ENCODE results near the gene HIBADH.
"Not testable (repeated sequence)": the region's sequence is repeated elsewhere in the genome, so short reads cannot be mapped to it uniquely, and the experiment has no call there.

Gene HIBADH

GRCh38 chr7:27640884-27641574 is 21.7 kb downstream of the HIBADH start:
- Histone ChIP-seq H2BK120ac (ENCODE audit: low read depth, low read length) (no peak overlapping the region), H3K18ac (ENCODE audit: low read depth in 1 of 2, low read length in 2 of 2) (no peak overlapping the region), H3K27ac (ENCODE audit: low read length, poor library complexity, severe bottlenecking) (peak overlapping the region; percentile 61), H3K14ac (ENCODE audit: low read length in 2 of 2) (no peak overlapping the region), H3K9me3 (ENCODE audit: control insufficient read depth, low read length) (no peaks in the 10 kb centered on the region), H2AFZ (ENCODE audit: low read depth, low read length) (no peak overlapping the region), H3K36me3 (ENCODE audit: control insufficient read depth in 1 of 2, insufficient read depth in 2 of 2, low read depth in 1 of 2, low read length in 2 of 2) (peaks cover 3 to 8% of the 10 kb centered on the region in 2 experiments), H2BK12ac (ENCODE audit: low read length in 2 of 2) (no peak overlapping the region), H3K23ac (ENCODE audit: low read length in 2 of 2) (no peak overlapping the region), H3K4me3 (ENCODE audit: insufficient read depth in 1 of 2, low read depth in 1 of 2, low read length in 2 of 2) (peak overlapping the region in 1 of 2 experiments; percentile 16), H3K9ac (ENCODE audit: low read length) (peak overlapping the region; percentile 19), H4K8ac (ENCODE audit: low read length) (no peak overlapping the region), H3K27me3 (ENCODE audit: control insufficient read depth in 1 of 2, insufficient read depth in 1 of 2, low read length in 2 of 2) (no peaks in the 10 kb centered on the region), H2AK5ac (ENCODE audit: low read length, severe bottlenecking) (no peak overlapping the region), H3K4me1 (ENCODE audit: control insufficient read depth, insufficient read depth, low read depth, low read length) (no peaks in the 10 kb centered on the region), H2BK15ac (ENCODE audit: low read depth, poor library complexity, severe bottlenecking) (no peak overlapping the region), H2BK5ac (ENCODE audit: low read depth, low read length, poor library complexity, severe bottlenecking) (no peak overlapping the region), H3K4ac (ENCODE audit: low read depth in 1 of 2, low read length in 2 of 2) (no peak overlapping the region), H3K79me1 (replicated peaks; ENCODE audit: low read length, poor library complexity, severe bottlenecking) (peaks cover 9% of the 10 kb centered on the region), H4K91ac (ENCODE audit: low read length) (no peak overlapping the region), H3K4me2 (ENCODE audit: low read length, poor library complexity, severe bottlenecking) (peak overlapping the region; percentile 29)
- WGBS, result 13% methylated on average over 2 of the region's 5 CpGs
- DNase-seq, result no peak

GRCh38 chr7:27639851-27640250 is 22.8 kb downstream of the HIBADH start:
- 98% methylated on average over 4 of the region's 6 CpGs for WGBS
- Histone ChIP-seq H3K4ac (ENCODE audit: low read depth in 1 of 2, low read length in 2 of 2) (no peak overlapping the region), H3K4me2 (ENCODE audit: low read length, poor library complexity, severe bottlenecking) (no peak overlapping the region), H3K27ac (ENCODE audit: low read length, poor library complexity, severe bottlenecking) (no peak overlapping the region), H3K18ac (ENCODE audit: low read depth in 1 of 2, low read length in 2 of 2) (no peak overlapping the region), H4K8ac (ENCODE audit: low read length) (no peak overlapping the region), H2AK5ac (ENCODE audit: low read length, severe bottlenecking) (no peak overlapping the region), H4K91ac (ENCODE audit: low read length) (no peak overlapping the region), H3K4me3 (ENCODE audit: insufficient read depth in 1 of 2, low read depth in 1 of 2, low read length in 2 of 2) (no peak overlapping the region), H3K4me1 (ENCODE audit: control insufficient read depth, insufficient read depth, low read depth, low read length) (no peaks in the 10 kb centered on the region), H3K23ac (ENCODE audit: low read length in 2 of 2) (no peak overlapping the region), H2BK15ac (ENCODE audit: low read depth, poor library complexity, severe bottlenecking) (no peak overlapping the region), H2AFZ (ENCODE audit: low read depth, low read length) (no peak overlapping the region), H3K9ac (ENCODE audit: low read length) (no peak overlapping the region), H2BK120ac (ENCODE audit: low read depth, low read length) (no peak overlapping the region), H3K27me3 (ENCODE audit: control insufficient read depth in 1 of 2, insufficient read depth in 1 of 2, low read length in 2 of 2) (no peaks in the 10 kb centered on the region), H3K79me1 (replicated peaks; ENCODE audit: low read length, poor library complexity, severe bottlenecking) (peaks cover 14% of the 10 kb centered on the region), H2BK5ac (ENCODE audit: low read depth, low read length, poor library complexity, severe bottlenecking) (no peak overlapping the region), H3K9me3 (ENCODE audit: control insufficient read depth, low read length) (no peaks in the 10 kb centered on the region), H2BK12ac (ENCODE audit: low read length in 2 of 2) (no peak overlapping the region), H3K36me3 (ENCODE audit: control insufficient read depth in 1 of 2, insufficient read depth in 2 of 2, low read depth in 1 of 2, low read length in 2 of 2) (peaks cover 3 to 11% of the 10 kb centered on the region in 2 experiments), H3K14ac (ENCODE audit: low read length in 2 of 2) (no peak overlapping the region)
- no peak for DNase-seq

- H3K27ac ChIP-seq (ENCODE audit: low read length, poor library complexity, severe bottlenecking); DNase-seq; H3K18ac ChIP-seq (ENCODE audit: low read depth in 1 of 2, low read length in 2 of 2); H3K4ac ChIP-seq (ENCODE audit: low read depth in 1 of 2, low read length in 2 of 2); H3K27me3 ChIP-seq (ENCODE audit: control insufficient read depth in 1 of 2, insufficient read depth in 1 of 2, low read length in 2 of 2); H2BK15ac ChIP-seq (ENCODE audit: low read depth, poor library complexity, severe bottlenecking); H3K4me2 ChIP-seq (ENCODE audit: low read length, poor library complexity, severe bottlenecking); H3K4me3 ChIP-seq (ENCODE audit: insufficient read depth in 1 of 2, low read depth in 1 of 2, low read length in 2 of 2); H3K4me1 ChIP-seq (ENCODE audit: control insufficient read depth, insufficient read depth, low read depth, low read length); H2BK5ac ChIP-seq (ENCODE audit: low read depth, low read length, poor library complexity, severe bottlenecking); H4K91ac ChIP-seq (ENCODE audit: low read length); H2BK12ac ChIP-seq (ENCODE audit: low read length in 2 of 2); H2AFZ ChIP-seq (ENCODE audit: low read depth, low read length); H3K14ac ChIP-seq (ENCODE audit: low read length in 2 of 2); H2BK120ac ChIP-seq (ENCODE audit: low read depth, low read length); H3K23ac ChIP-seq (ENCODE audit: low read length in 2 of 2); H2AK5ac ChIP-seq (ENCODE audit: low read length, severe bottlenecking); H4K8ac ChIP-seq (ENCODE audit: low read length); H3K9me3 ChIP-seq (ENCODE audit: control insufficient read depth, low read length); H3K9ac ChIP-seq (ENCODE audit: low read length): not testable (repeated sequence)
- Histone ChIP-seq H3K79me1 (replicated peaks; ENCODE audit: low read length, poor library complexity, severe bottlenecking) (peaks cover 16% of the 10 kb centered on the region), H3K36me3 (ENCODE audit: control insufficient read depth in 1 of 2, insufficient read depth in 2 of 2, low read depth in 1 of 2, low read length in 2 of 2) (peaks cover 3 to 17% of the 10 kb centered on the region in 2 experiments)
- 100% methylated on average over 1 of the region's 1 CpG for WGBS
Observed at GRCh38 chr7:27639048-27639447, 23.6 kb downstream of the HIBADH start.

- Histone ChIP-seq H4K8ac (ENCODE audit: low read length) (no peak overlapping the region), H3K4me3 (ENCODE audit: insufficient read depth in 1 of 2, low read depth in 1 of 2, low read length in 2 of 2) (no peak overlapping the region), H3K27ac (ENCODE audit: low read length, poor library complexity, severe bottlenecking) (no peak overlapping the region), H3K18ac (ENCODE audit: low read depth in 1 of 2, low read length in 2 of 2) (no peak overlapping the region), H2AK5ac (ENCODE audit: low read length, severe bottlenecking) (no peak overlapping the region), H3K14ac (ENCODE audit: low read length in 2 of 2) (no peak overlapping the region), H3K4me2 (ENCODE audit: low read length, poor library complexity, severe bottlenecking) (no peak overlapping the region), H3K9ac (ENCODE audit: low read length) (no peak overlapping the region), H2BK120ac (ENCODE audit: low read depth, low read length) (no peak overlapping the region), H3K27me3 (ENCODE audit: control insufficient read depth in 1 of 2, insufficient read depth in 1 of 2, low read length in 2 of 2) (no peaks in the 10 kb centered on the region), H4K91ac (ENCODE audit: low read length) (no peak overlapping the region), H2BK12ac (ENCODE audit: low read length in 2 of 2) (no peak overlapping the region), H3K4ac (ENCODE audit: low read depth in 1 of 2, low read length in 2 of 2) (no peak overlapping the region), H3K36me3 (ENCODE audit: control insufficient read depth in 1 of 2, insufficient read depth in 2 of 2, low read depth in 1 of 2, low read length in 2 of 2) (peaks cover 7 to 26% of the 10 kb centered on the region in 2 experiments), H3K4me1 (ENCODE audit: control insufficient read depth, insufficient read depth, low read depth, low read length) (no peaks in the 10 kb centered on the region), H3K79me1 (replicated peaks; ENCODE audit: low read length, poor library complexity, severe bottlenecking) (peaks cover 22% of the 10 kb centered on the region), H3K23ac (ENCODE audit: low read length in 2 of 2) (no peak overlapping the region), H2AFZ (ENCODE audit: low read depth, low read length) (no peak overlapping the region), H2BK5ac (ENCODE audit: low read depth, low read length, poor library complexity, severe bottlenecking) (no peak overlapping the region), H2BK15ac (ENCODE audit: low read depth, poor library complexity, severe bottlenecking) (no peak overlapping the region), H3K9me3 (ENCODE audit: control insufficient read depth, low read length) (no peaks in the 10 kb centered on the region)
- WGBS, result 100% methylated on average over 1 of the region's 1 CpG
- DNase-seq, result no peak
Observed at GRCh38 chr7:27636326-27637006, 26.2 kb downstream of the HIBADH start.

All from mesenchymal stem cell (in vitro differentiated cells and primary cell).